CD8-positive, alpha-beta memory T cell (primary cell): ENCODE results near the gene GBF1. TPM values are rescaled to one million over a fixed set of nuclear protein-coding genes. Genes with fewer than 3 reads are reported as not detected.
A peak's percentile ranks its signal among the peaks of the same experiment; 100 is the strongest.

Experiments
- CTCF ChIA-PET: fragments of 350-600 bp; sonication (Branson Sonifier 250); formaldehyde crosslinking; loops from one replicate; lab custom pipeline; 2021; ENCODE audit warnings: antibody characterized with exemption; lab: Charles Lee
- POLR2A ChIA-PET: fragments of 350-600 bp; sonication (Branson Sonifier 250); formaldehyde crosslinking; loops from one replicate; lab custom pipeline; 2021; ENCODE audit warnings: antibody characterized with exemption; lab: Charles Lee
- DNase-seq, 5 donors: peaks; one replicate each; pipeline versions ENCODE4 v3.0.0 to v3.0.0-alpha.2; 2020 to 2022; ENCODE audit warnings: mixed read lengths in 1 of 5
- H3K27ac ChIP-seq: one replicate; pipeline ENCODE4 v1.7.0; 2013; ENCODE audit warnings: low read depth, mild to moderate bottlenecking, low read length, moderate library complexity
- H3K27me3 ChIP-seq: 2 replicates; pipeline ENCODE4 v1.7.0; 2013; ENCODE audit warnings: low read length, mild to moderate bottlenecking; ENCODE audit not compliant: insufficient read depth, poor library complexity, severe bottlenecking
- H3K36me3 ChIP-seq: 2 replicates; pipeline ENCODE4 v1.7.0; 2013; ENCODE audit warnings: mild to moderate bottlenecking, low read length, moderate library complexity; ENCODE audit not compliant: insufficient read depth
- H3K4me1 ChIP-seq: 2 replicates; pipeline ENCODE4 v1.7.0; 2013; ENCODE audit warnings: mild to moderate bottlenecking, low read length, moderate library complexity; ENCODE audit not compliant: insufficient read depth
- H3K4me3 ChIP-seq: 2 replicates; pipeline ENCODE4 v1.7.0; 2013; ENCODE audit warnings: mild to moderate bottlenecking, low read length
- H3K9me3 ChIP-seq: 2 replicates; pipeline ENCODE4 v1.7.0; 2013; ENCODE audit warnings: mild to moderate bottlenecking, low read length
- H3K27ac Mint-ChIP-seq, 8 donors: one replicate each; pipeline ENCODE4 v1.8.0; 2020 to 2021; ENCODE audit warnings: mixed read lengths in 8 of 8, mild to moderate bottlenecking in 6 of 8, inconsistent platforms in 3 of 8, moderate library complexity in 3 of 8
- H3K27me3 Mint-ChIP-seq, 2 donors: one replicate each; pipeline ENCODE4 v1.8.0; 2020 to 2021; ENCODE audit warnings: mixed read lengths in 2 of 2, mild to moderate bottlenecking in 1 of 2, moderate library complexity in 1 of 2
- H3K36me3 Mint-ChIP-seq, 3 donors: one replicate each; pipeline ENCODE4 v1.8.0; 2020 to 2021; ENCODE audit warnings: mixed read lengths in 3 of 3, inconsistent platforms in 1 of 3, mild to moderate bottlenecking in 1 of 3
- H3K4me1 Mint-ChIP-seq, 3 donors: one replicate each; pipeline ENCODE4 v1.8.0; 2020 to 2021; ENCODE audit warnings: mixed read lengths in 3 of 3, inconsistent platforms in 1 of 3, mild to moderate bottlenecking in 1 of 3
- H3K4me3 Mint-ChIP-seq, 7 donors: one replicate each; pipeline ENCODE4 v1.8.0; 2020 to 2021; ENCODE audit warnings: mixed read lengths in 7 of 7, mild to moderate bottlenecking in 6 of 7, moderate library complexity in 4 of 7, inconsistent platforms in 2 of 7
- H3K9me3 Mint-ChIP-seq, 5 donors: one replicate each; pipeline ENCODE4 v1.8.0; 2020 to 2022; ENCODE audit warnings: mixed read lengths in 5 of 5, mild to moderate bottlenecking in 3 of 5, moderate library complexity in 2 of 5, inconsistent platforms in 1 of 5
- polyA plus RNA-seq: library from polyadenylated mRNA; unstranded; fragments of 300-500 nt; fragmentation: Illumina TruSeq; gene quantifications from one replicate; pipeline ENCODE4 v1.2.3, GENCODE V29; 2021
- total RNA-seq, 2 experiments: library from RNA; stranded (reverse); gene quantifications; one replicate each; pipeline ENCODE4 v1.2.3, GENCODE V29; 2021

GBF1 gene
- total and polyA plus RNA-seq, 3 experiments from 2014 or later: 21.6 to 39.2 (median 38.7) TPM

- H3K4me3 ChIP-seq: no peak overlapping the region
- no peak for DNase-seq
- CTCF ChIA-PET: interaction anchor here (1.2 to 2.1 kb wide), 2 partner anchors 8 to 177 kb away, joined by 4 to 10 read pairs; no protein-coding TSS in a partner anchor
- peaks cover 26% of the 10 kb centered on the region for H3K27me3 ChIP-seq
- Mint-ChIP-seq H3K9me3 (no peaks in the 10 kb centered on the region), H3K27me3 (peaks cover 19 to 26% of the 10 kb centered on the region in 2 donors), H3K36me3 (peaks cover 0 to 10% (median 0%) of the 10 kb centered on the region in 3 donors), H3K4me3 (peak overlapping the region in 4 of 7 donors; percentile 23 to 65 (median 42)), H3K27ac (peak overlapping the region in 1 of 8 donors; percentile 59), H3K4me1 (peaks cover 16 to 28% (median 20%) of the 10 kb centered on the region in 3 donors)
- no peaks in the 10 kb centered on the region for H3K9me3 ChIP-seq
- H3K27ac ChIP-seq: no peak overlapping the region
- peaks cover 15% of the 10 kb centered on the region for H3K4me1 ChIP-seq
- POLR2A ChIA-PET: no interaction called here
- H3K36me3 ChIP-seq: no peaks in the 10 kb centered on the region
Measured at GRCh38 chr10:102406815-102407214, 161.5 kb downstream of the GBF1 start.

GRCh38 chr10:102407425-102408130 is 162.2 kb downstream of the GBF1 start:
- Mint-ChIP-seq H3K27ac (peak overlapping the region in 2 of 8 donors; percentile 41 to 59), H3K4me1 (peaks cover 16 to 29% (median 20%) of the 10 kb centered on the region in 3 donors), H3K9me3 (no peaks in the 10 kb centered on the region), H3K4me3 (peak overlapping the region in 6 of 7 donors; percentile 15 to 79 (median 52)), H3K27me3 (peaks cover 23 to 31% of the 10 kb centered on the region in 2 donors), H3K36me3 (peaks cover 0 to 3% (median 0%) of the 10 kb centered on the region in 3 donors)
- Histone ChIP-seq H3K27me3 (peaks cover 32% of the 10 kb centered on the region), H3K4me3 (no peak overlapping the region), H3K36me3 (no peaks in the 10 kb centered on the region), H3K27ac (no peak overlapping the region), H3K4me1 (peaks cover 15% of the 10 kb centered on the region), H3K9me3 (no peaks in the 10 kb centered on the region)
- POLR2A ChIA-PET: no interaction called here
- CTCF ChIA-PET: interaction anchor here (1.2 to 2.1 kb wide), 2 partner anchors 8 to 178 kb away, joined by 4 to 10 read pairs; no protein-coding TSS in a partner anchor
- DNase-seq: no peak

GRCh38 chr10:102408131-102408727 is 162.9 kb downstream of the GBF1 start:
- peak in 1 of 5 donors; percentile 42 for DNase-seq
- Mint-ChIP-seq H3K9me3 (no peaks in the 10 kb centered on the region), H3K27me3 (peaks cover 24 to 37% of the 10 kb centered on the region in 2 donors), H3K27ac (peak overlapping the region in 7 of 8 donors; percentile 3 to 86 (median 59)), H3K4me1 (peaks cover 16 to 35% (median 26%) of the 10 kb centered on the region in 3 donors), H3K36me3 (peaks cover 0 to 3% (median 0%) of the 10 kb centered on the region in 3 donors), H3K4me3 (peak overlapping the region; percentile 11 to 79 (median 71))
- Histone ChIP-seq H3K4me1 (peaks cover 21% of the 10 kb centered on the region), H3K27ac (no peak overlapping the region), H3K27me3 (peaks cover 37% of the 10 kb centered on the region), H3K36me3 (no peaks in the 10 kb centered on the region), H3K4me3 (no peak overlapping the region), H3K9me3 (no peaks in the 10 kb centered on the region)
- ChIA-PET CTCF (interaction anchor here (2.1 kb wide), 1 partner anchor 9 kb away, joined by 10 read pairs; no protein-coding TSS in a partner anchor), POLR2A (no interaction called here)

- H3K4me1 Mint-ChIP-seq: peaks cover 16 to 33% (median 27%) of the 10 kb centered on the region in 3 donors
- H3K36me3 ChIP-seq: no peaks in the 10 kb centered on the region
- peaks cover 26 to 43% of the 10 kb centered on the region in 2 donors for H3K27me3 Mint-ChIP-seq
- peaks cover 21% of the 10 kb centered on the region for H3K4me1 ChIP-seq
- ChIA-PET POLR2A (interaction anchor here (1.0 to 2.0 kb wide), 4 partner anchors 9 to 92 kb away, joined by 3 to 11 read pairs (median 5); partner anchors contain the start of genes FBXL15 and PSD), CTCF (interaction anchor here (0.6 to 1.9 kb wide), 3 partner anchors 10 to 179 kb away, joined by 3 to 22 read pairs (median 5); no protein-coding TSS in a partner anchor)
- H3K4me3 ChIP-seq: peak overlapping the region; percentile 64
- peak; percentile 40 to 78 (median 53) for DNase-seq
- H3K36me3 Mint-ChIP-seq: no peaks in the 10 kb centered on the region
- peaks cover 37% of the 10 kb centered on the region for H3K27me3 ChIP-seq
- no peaks in the 10 kb centered on the region for H3K9me3 ChIP-seq
- H3K27ac ChIP-seq: no peak overlapping the region
- peak overlapping the region in 4 of 8 donors; percentile 12 to 78 (median 52) for H3K27ac Mint-ChIP-seq
- H3K9me3 Mint-ChIP-seq: no peaks in the 10 kb centered on the region
- peak overlapping the region; percentile 76 to 80 (median 79) for H3K4me3 Mint-ChIP-seq
Measured at GRCh38 chr10:102408728-102409603, 163.6 kb downstream of the GBF1 start.

- Histone ChIP-seq H3K4me3 (peak overlapping the region; percentile 64), H3K27me3 (peaks cover 37% of the 10 kb centered on the region), H3K36me3 (no peaks in the 10 kb centered on the region), H3K4me1 (peaks cover 21% of the 10 kb centered on the region), H3K27ac (no peak overlapping the region), H3K9me3 (no peaks in the 10 kb centered on the region)
- peak overlapping the region in 7 of 8 donors; percentile 16 to 78 (median 32) for H3K27ac Mint-ChIP-seq
- ChIA-PET POLR2A (interaction anchor here (1.0 to 2.0 kb wide), 4 partner anchors 8 to 92 kb away, joined by 3 to 11 read pairs (median 5); partner anchors contain the start of genes FBXL15 and PSD), CTCF (interaction anchor here (0.6 to 1.9 kb wide), 3 partner anchors 11 to 180 kb away, joined by 3 to 22 read pairs (median 5); no protein-coding TSS in a partner anchor)
- peaks cover 16 to 33% (median 27%) of the 10 kb centered on the region in 3 donors for H3K4me1 Mint-ChIP-seq
- peaks cover 30 to 50% of the 10 kb centered on the region in 2 donors for H3K27me3 Mint-ChIP-seq
- H3K4me3 Mint-ChIP-seq: peak overlapping the region; percentile 76 to 80 (median 77)
- H3K36me3 Mint-ChIP-seq: no peaks in the 10 kb centered on the region
- no peaks in the 10 kb centered on the region for H3K9me3 Mint-ChIP-seq
- DNase-seq: no peak
Measured at GRCh38 chr10:102409604-102410428, 164.5 kb downstream of the GBF1 start.

GRCh38 chr10:102410429-102411073 is 165.2 kb downstream of the GBF1 start:
- peaks cover 37% of the 10 kb centered on the region for H3K27me3 ChIP-seq

More at GRCh38 chr10:102410429-102411073, 165.2 kb downstream of the GBF1 start:
- peak overlapping the region; percentile 64 for H3K4me3 ChIP-seq
- CTCF ChIA-PET: interaction anchor here (0.9 to 3.0 kb wide), 4 partner anchors 11 to 181 kb away, joined by 5 to 22 read pairs (median 14); no protein-coding TSS in a partner anchor
- H3K9me3 ChIP-seq: no peaks in the 10 kb centered on the region
- H3K9me3 Mint-ChIP-seq: no peaks in the 10 kb centered on the region
- H3K4me1 ChIP-seq: peaks cover 21% of the 10 kb centered on the region
- POLR2A ChIA-PET: interaction anchor here (0.6 to 2.0 kb wide), 6 partner anchors 8 to 288 kb away, joined by 3 to 11 read pairs (median 4); partner anchors contain the start of genes FBXL15 and PSD
- no peaks in the 10 kb centered on the region for H3K36me3 ChIP-seq
- no peak overlapping the region for H3K27ac Mint-ChIP-seq
- no peak overlapping the region for H3K27ac ChIP-seq
- peak overlapping the region in 4 of 7 donors; percentile 63 to 77 (median 76) for H3K4me3 Mint-ChIP-seq
- peaks cover 16 to 33% (median 27%) of the 10 kb centered on the region in 3 donors for H3K4me1 Mint-ChIP-seq
- H3K27me3 Mint-ChIP-seq: peaks cover 30 to 56% of the 10 kb centered on the region in 2 donors
- peak in 2 of 5 donors; percentile 57 to 63 for DNase-seq
- H3K36me3 Mint-ChIP-seq: no peaks in the 10 kb centered on the region
